Astrocyte (in vitro differentiated cells and primary cell): ENCODE measurements around the gene TDRD12. TPM values are rescaled to one million over a fixed set of nuclear protein-coding genes. Genes with fewer than 3 reads are reported as not detected.

Source experiments
- DNase-seq: peaks from one replicate; pipeline ENCODE4 v3.0.0-alpha.2; 2010; ENCODE audit warnings: low read depth
- FAIRE-seq: peaks from 2 replicates; lab custom pipeline; 2011; peaks lifted over from hg19 to GRCh38; lab: Jason Lieb, UNC
- H2AFZ ChIP-seq: 2 replicates; pipeline ENCODE4 v1.6.0; 2012; ENCODE audit warnings: low read depth, low read length, inconsistent platforms
- H3K27ac ChIP-seq: 2 replicates; pipeline ENCODE4 v1.5.1; 2011; ENCODE audit warnings: low read depth, low read length, inconsistent platforms
- H3K27me3 ChIP-seq: 2 replicates; pipeline ENCODE4 v1.6.0; 2011; ENCODE audit warnings: low read length, inconsistent platforms; ENCODE audit not compliant: insufficient read depth
- H3K36me3 ChIP-seq: 2 replicates; pipeline ENCODE4 v1.5.1; 2011; ENCODE audit warnings: low read length, inconsistent platforms; ENCODE audit not compliant: insufficient read depth
- H3K4me1 ChIP-seq: 2 replicates; pipeline ENCODE4 v1.5.1; 2011; ENCODE audit warnings: low read length, inconsistent platforms; ENCODE audit not compliant: insufficient read depth
- H3K4me2 ChIP-seq: 2 replicates; pipeline ENCODE4 v1.6.0; 2012; ENCODE audit warnings: low read length, inconsistent platforms
- H3K4me3 ChIP-seq: 2 replicates; pipeline ENCODE4 v1.5.1; 2011; ENCODE audit warnings: low read depth, mild to moderate bottlenecking, low read length, inconsistent platforms; ENCODE audit not compliant: insufficient read depth
- H3K79me2 ChIP-seq: 2 replicates; pipeline ENCODE4 v1.6.0; 2012; ENCODE audit warnings: mild to moderate bottlenecking, low read length, inconsistent platforms; ENCODE audit not compliant: insufficient read depth
- H3K9ac ChIP-seq: 2 replicates; pipeline ENCODE4 v1.6.0; 2012; ENCODE audit warnings: mild to moderate bottlenecking, low read length, inconsistent platforms
- H3K9me3 ChIP-seq: 2 replicates; pipeline ENCODE4 v1.5.1; 2012; ENCODE audit warnings: low read depth, mild to moderate bottlenecking, low read length, inconsistent platforms; ENCODE audit not compliant: insufficient read depth
- H4K20me1 ChIP-seq: 2 replicates; pipeline ENCODE4 v1.6.0; 2012; ENCODE audit warnings: low read length, inconsistent platforms; ENCODE audit not compliant: insufficient read depth
- H3K27ac Mint-ChIP-seq: one replicate; pipeline ENCODE4 v1.8.0; 2021; ENCODE audit warnings: mild to moderate bottlenecking, mixed read lengths; ENCODE audit not compliant: unreplicated experiment
- H3K27me3 Mint-ChIP-seq: one replicate; pipeline ENCODE4 v1.8.0; 2021; ENCODE audit warnings: low read depth, mixed read lengths; ENCODE audit not compliant: unreplicated experiment
- H3K36me3 Mint-ChIP-seq: one replicate; pipeline ENCODE4 v1.8.0; 2021; ENCODE audit warnings: low read depth, mixed read lengths; ENCODE audit not compliant: unreplicated experiment
- H3K4me1 Mint-ChIP-seq: one replicate; pipeline ENCODE4 v1.8.0; 2021; ENCODE audit warnings: low read depth, mixed read lengths; ENCODE audit not compliant: unreplicated experiment
- H3K4me3 Mint-ChIP-seq: one replicate; pipeline ENCODE4 v1.8.0; 2021; ENCODE audit warnings: mild to moderate bottlenecking, moderate library complexity, mixed read lengths; ENCODE audit not compliant: unreplicated experiment
- H3K9me3 Mint-ChIP-seq: one replicate; pipeline ENCODE4 v1.8.0; 2021; ENCODE audit warnings: mild to moderate bottlenecking, mixed read lengths; ENCODE audit not compliant: unreplicated experiment
- CTCF ChIP-seq: IDR thresholded peaks from 2 replicates; pipeline ENCODE4 v1.5.1; 2011; ENCODE audit warnings: low read depth, mild to moderate bottlenecking, inconsistent platforms, low read length, moderate library complexity; ENCODE audit not compliant: insufficient read depth
- EZH2 ChIP-seq: IDR thresholded peaks from 2 replicates; pipeline ENCODE4 v1.6.1; 2012; ENCODE audit warnings: mild to moderate bottlenecking, low read length, inconsistent platforms; ENCODE audit not compliant: insufficient read depth
- total RNA-seq: library from RNA; stranded (reverse); gene quantifications from 2 replicates; pipeline ENCODE4 v1.2.1, GENCODE V29; 2021

TDRD12 gene
- total RNA-seq, 1 donor from 2014 or later: not detected

DNA sequence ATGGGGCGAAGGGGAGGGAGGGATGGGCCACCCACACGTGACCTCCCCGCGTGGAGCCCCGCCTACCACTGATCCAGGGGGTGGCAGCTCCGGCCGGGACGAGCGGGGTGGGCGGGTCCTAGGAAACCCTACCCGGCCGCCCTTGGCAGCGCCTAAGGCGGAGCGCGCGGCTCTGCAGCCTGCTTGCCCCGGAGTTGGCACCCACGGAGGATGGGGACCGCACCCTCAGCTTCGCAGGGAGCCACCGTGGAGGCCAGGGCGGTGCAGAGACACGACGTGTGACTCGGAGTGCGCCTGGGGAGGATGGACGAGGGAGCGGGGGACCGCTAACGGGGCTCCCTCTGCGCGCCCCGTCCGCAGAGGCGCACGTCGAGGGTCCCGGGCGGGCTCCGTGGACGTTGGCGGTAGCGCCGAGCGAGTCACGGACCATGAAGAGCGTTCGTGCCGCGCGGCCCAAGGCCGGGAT is 43.8 kb upstream of the TDRD12 start, which contains the start of gene RGS9BP:
TSS of gene RGS9BP (plus strand) at position 129 of the 466 bp plus-strand sequence. CDS start 416 bp downstream, outside the sequence.
- Mint-ChIP-seq H3K36me3 (peaks cover 5% of the 10 kb centered on the region), H3K27ac (no peak within 1 kb of the TSS), H3K4me3 (peak within 1 kb of the TSS; percentile 82), H3K27me3 (peaks cover 14% of the 10 kb centered on the region), H3K4me1 (peaks cover 20% of the 10 kb centered on the region), H3K9me3 (no peaks in the 10 kb centered on the region)
- Histone ChIP-seq H3K79me2 (peaks cover 39% of the 10 kb centered on the region), H3K9ac (peak within 1 kb of the TSS; percentile 81), H3K4me1 (peaks cover 14% of the 10 kb centered on the region), H3K36me3 (no peaks in the 10 kb centered on the region), H3K27me3 (peaks cover 24% of the 10 kb centered on the region), H3K4me2 (peak within 1 kb of the TSS; percentile 93), H3K4me3 (peak within 1 kb of the TSS; percentile 79), H3K27ac (no peak within 1 kb of the TSS), H2AFZ (peak within 1 kb of the TSS; percentile 94), H4K20me1 (peaks cover 36% of the 10 kb centered on the region), H3K9me3 (no peaks in the 10 kb centered on the region)
- TF ChIP-seq EZH2 (no peak), CTCF (no peak)
- peak; percentile 17 for DNase-seq
- FAIRE-seq: no peak

- peak overlapping the region; percentile 88 for H2AFZ ChIP-seq
Measured at GRCh38 chr19:32676186-32676894, 43.2 kb upstream of the TDRD12 start.

More at GRCh38 chr19:32676186-32676894, 43.2 kb upstream of the TDRD12 start:
- Histone ChIP-seq H3K9me3 (no peaks in the 10 kb centered on the region), H3K4me2 (peak overlapping the region; percentile 93), H3K9ac (no peak overlapping the region), H4K20me1 (peaks cover 30% of the 10 kb centered on the region), H3K4me3 (no peak overlapping the region), H3K36me3 (no peaks in the 10 kb centered on the region), H3K27me3 (peaks cover 24% of the 10 kb centered on the region), H3K79me2 (peaks cover 33% of the 10 kb centered on the region), H3K4me1 (peaks cover 14% of the 10 kb centered on the region), H3K27ac (no peak overlapping the region)
- TF ChIP-seq CTCF: no peak
- TF ChIP-seq EZH2: peak; percentile 99
- no peak for FAIRE-seq
- H3K4me1 Mint-ChIP-seq: peaks cover 19% of the 10 kb centered on the region
- H3K36me3 Mint-ChIP-seq: peaks cover 5% of the 10 kb centered on the region
- no peaks in the 10 kb centered on the region for H3K9me3 Mint-ChIP-seq
- H3K27ac Mint-ChIP-seq: no peak overlapping the region
- DNase-seq: no peak
- no peak overlapping the region for H3K4me3 Mint-ChIP-seq
- H3K27me3 Mint-ChIP-seq: peaks cover 16% of the 10 kb centered on the region
